K562 (cell line): ENCODE measurements around the gene BRMS1. TPM values are rescaled to one million over a fixed set of nuclear protein-coding genes. Genes with fewer than 3 reads are reported as not detected.

Experiments
- BHLHE40 ChIP-seq: IDR thresholded peaks from 2 replicates; pipeline ENCODE4 v1.6.1; 2011; ENCODE audit warnings: low read length, improper control_type of control experiment
- CHD2 ChIP-seq: IDR thresholded peaks from 2 replicates; pipeline ENCODE4 v1.6.1; 2011; ENCODE audit warnings: low read depth, low read length
- CLOCK ChIP-seq: fragments of 250-450 bp; sonication (Bioruptor Pico); IDR thresholded peaks from 2 replicates; pipeline ENCODE4 v1.4.0; 2020; ENCODE audit warnings: mild to moderate bottlenecking, moderate library complexity, borderline replicate concordance
- ESRRA ChIP-seq: fragments of 450-650 bp; IDR thresholded peaks from 2 replicates; pipeline ENCODE4 v1.6.1; 2014; ENCODE audit warnings: low read depth, mild to moderate bottlenecking, moderate library complexity, borderline replicate concordance
- ETS1 ChIP-seq: conservative IDR thresholded peaks from 2 replicates; pipeline ENCODE4 v1.6.1; 2011; ENCODE audit warnings: low read depth, mild to moderate bottlenecking, low read length; ENCODE audit not compliant: control insufficient read depth
- ETV6 ChIP-seq, 3 experiments: fragments of 150-350 bp in 1 of 3; sonication (generic) in 1 of 3; formaldehyde crosslinking in 1 of 3; IDR thresholded peaks; 2 replicates each; pipeline versions ENCODE4 v1.6.1 to v1.8.0; 2014 to 2022; ENCODE audit warnings: borderline replicate concordance in 2 of 3, low read depth in 2 of 3, antibody characterized with exemption in 1 of 3, low read length in 1 of 3, mild to moderate bottlenecking in 1 of 3, missing genetic modification reagents in 1 of 3
- FOXK2 ChIP-seq, 2 experiments: fragments of 450-650 bp; IDR thresholded peaks in 1 of 2; conservative IDR thresholded peaks in 1 of 2; 2 replicates each; pipeline ENCODE4 v1.6.1; 2016; ENCODE audit warnings: low read depth in 2 of 2, mild to moderate bottlenecking in 1 of 2
- FOXP4 ChIP-seq: sonication (generic); formaldehyde crosslinking; IDR thresholded peaks from 2 replicates; pipeline ENCODE4 v1.8.0; 2022; ENCODE audit warnings: mild to moderate bottlenecking, missing genetic modification reagents, borderline replicate concordance
- GATA2 ChIP-seq: sonication (generic); formaldehyde crosslinking; IDR thresholded peaks from 2 replicates; pipeline ENCODE4 v1.4.0; 2020; ENCODE audit warnings: mild to moderate bottlenecking, missing genetic modification reagents
- KHSRP ChIP-seq: fragments of 450-650 bp; IDR thresholded peaks from 2 replicates; pipeline ENCODE4 v1.6.1; 2017
- MED1 ChIP-seq: sonication (generic); formaldehyde crosslinking; IDR thresholded peaks from 2 replicates; pipeline ENCODE4 v1.8.1; 2023; ENCODE audit warnings: missing genetic modification reagents, borderline replicate concordance
- MYC ChIP-seq, 2 experiments: fragments of 250-450 bp in 1 of 2; sonication (Bioruptor Pico) in 1 of 2; IDR thresholded peaks; 2 replicates each; pipeline versions ENCODE4 v1.5.1 to v1.6.1; 2012 to 2021; ENCODE audit warnings: low read depth in 2 of 2, borderline replicate concordance in 1 of 2, improper control_type of control experiment in 1 of 2, low read length in 1 of 2, mild to moderate bottlenecking in 1 of 2, moderate library complexity in 1 of 2
- NBN ChIP-seq: fragments of 450-650 bp; IDR thresholded peaks from 2 replicates; pipeline ENCODE4 v1.6.1; 2016; ENCODE audit warnings: low read depth, mild to moderate bottlenecking
- PHTF2 ChIP-seq: fragments of 250-450 bp; sonication (Bioruptor Pico); IDR thresholded peaks from 2 replicates; pipeline ENCODE4 v1.5.0; 2021; ENCODE audit warnings: mild to moderate bottlenecking
- POU5F1 ChIP-seq: fragments of 150-350 bp; IDR thresholded peaks from 2 replicates; pipeline ENCODE4 v1.6.1; 2014; ENCODE audit warnings: borderline replicate concordance, low read length, low read depth, mild to moderate bottlenecking; ENCODE audit not compliant: partially characterized antibody
- RB1 ChIP-seq: fragments of 450-650 bp; IDR thresholded peaks from 2 replicates; pipeline ENCODE4 v1.6.1; 2017; ENCODE audit warnings: low read depth, mild to moderate bottlenecking
- RBM14 ChIP-seq: fragments of 200-400 bp; formaldehyde crosslinking; IDR thresholded peaks from 2 replicates; pipeline ENCODE4 v1.6.1; 2018; ENCODE audit warnings: low read depth, mild to moderate bottlenecking, low read length, moderate library complexity, borderline replicate concordance; ENCODE audit not compliant: insufficient read depth
- SMARCA4 ChIP-seq: fragments of 450-650 bp; IDR thresholded peaks from 2 replicates; pipeline ENCODE4 v1.6.1; 2016
- SREBF2 ChIP-seq: sonication (generic); formaldehyde crosslinking; IDR thresholded peaks from 2 replicates; pipeline ENCODE4 v1.4.0; 2020; ENCODE audit warnings: mild to moderate bottlenecking, missing genetic modification reagents
- TBP ChIP-seq: optimal IDR thresholded peaks from 2 replicates; pipeline ENCODE3; 2011; ENCODE audit warnings: low read depth, low read length, improper control_type of control experiment
- ZC3H11A ChIP-seq: IDR thresholded peaks from 2 replicates; pipeline ENCODE4 v1.6.1; 2012; ENCODE audit warnings: low read depth, low read length, improper control_type of control experiment
- polyA plus RNA-seq, 8 experiments: library from polyadenylated mRNA; depleted of rRNA in 4 of 8; stranded (reverse) in 5 of 8; unstranded in 3 of 8; fragments of >200 nt; fragmentation: Nextera tagmentation in 2 of 8; fragmentation: Illumina TruSeq in 1 of 8; extraction: Ambion mirVana in 2 of 8; extraction: Trizol in 1 of 8; gene quantifications; 2 replicates each; pipeline versions ENCODE4 v1.2.1 to v1.2.3, GENCODE V29; 2011 to 2014; ENCODE audit warnings: inconsistent platforms in 1 of 8, missing spikeins in 1 of 8
- total RNA-seq, 7 experiments: library from RNA; depleted of rRNA in 6 of 7; stranded (reverse); fragments of >200 nt in 6 of 7; fragmentation: Illumina TruSeq in 2 of 7; extraction: Trizol in 2 of 7; gene quantifications; 2 replicates each; pipeline versions ENCODE4 v1.2.1 to v1.2.3, GENCODE V29; 2011 to 2021; ENCODE audit warnings: low replicate concordance in 1 of 7

BRMS1 gene
- total and polyA plus RNA-seq, 9 of the 15 experiments (the other 6 are each of a cell fraction or from before 2014, with no cell fraction given) = 2.2 to 78.8 (median 33.4) TPM

- peak; percentile 84 for TF ChIP-seq TBP
- no peak for TF ChIP-seq SMARCA4
- no peak for TF ChIP-seq RBM14
- TF ChIP-seq ESRRA = peak; percentile 56; the same call in 1 of the 2 replicates
- TF ChIP-seq MYC (IDR thresholded peaks at IDR 0.05; ENCODE audit: low read depth, low read length) = peak; percentile 69; the same call in 1 of the 2 replicates
- no peak for TF ChIP-seq MYC (CRISPR knock-in tag; IDR thresholded peaks at IDR 0.05; ENCODE audit: borderline replicate concordance, low read depth)
- no peak; the same call in 1 of the 2 replicates for TF ChIP-seq PHTF2 (CRISPR knock-in tag)
- TF ChIP-seq BHLHE40 = peak; percentile 55; the same call in 1 of the 2 replicates
- peak; percentile 61; the same call in 1 of the 2 replicates for TF ChIP-seq RB1
- TF ChIP-seq FOXP4 (CRISPR knock-in tag) = no peak
- 0 out of 2 replicates have a peak, but pooled peaks have one; percentile 66 for TF ChIP-seq NBN
- no peak for TF ChIP-seq CLOCK (CRISPR knock-in tag)
- TF ChIP-seq ETS1 = peak; percentile 80
- TF ChIP-seq ETV6 (IDR thresholded peaks at IDR 0.05; ENCODE audit: borderline replicate concordance in 1 of 2, low read depth in 2 of 2, low read length in 1 of 2) = no peak
- no peak for TF ChIP-seq ETV6 (CRISPR knock-in tag; IDR thresholded peaks at IDR 0.05; ENCODE audit: borderline replicate concordance)
- TF ChIP-seq SREBF2 (CRISPR knock-in tag) = 0 out of 2 replicates have a peak, but pooled peaks have one; percentile 71
- TF ChIP-seq KHSRP = peak; percentile 82
- TF ChIP-seq CHD2 = peak; percentile 39; the same call in 1 of the 2 replicates
- no peak for TF ChIP-seq POU5F1
- TF ChIP-seq FOXK2 (conservative IDR thresholded peaks at IDR 0.05 in 1 of 2, IDR thresholded peaks at IDR 0.05 in 1 of 2; ENCODE audit: low read depth in 2 of 2) = peak; percentile 68 to 77; a peak in 3 of 4 replicates
- 0 out of 2 replicates have a peak, but pooled peaks have one; percentile 24 for TF ChIP-seq GATA2 (CRISPR knock-in tag)
- no peak for TF ChIP-seq MED1 (CRISPR knock-in tag)
- TF ChIP-seq ZC3H11A = no peak
These were observed at the start of gene BRMS1 (continued) for GRCh38 chr11:66344550-66345315.
